Measurements from ENCODE around the gene CRTAC1. TPM values are rescaled to one million over a fixed set of nuclear protein-coding genes. Genes with fewer than 3 reads are reported as not detected.

Gene CRTAC1
- total and polyA plus RNA-seq, 10 donors = 0.17 to 0.74 (median 0.26) TPM; not detected in 5

DNA sequence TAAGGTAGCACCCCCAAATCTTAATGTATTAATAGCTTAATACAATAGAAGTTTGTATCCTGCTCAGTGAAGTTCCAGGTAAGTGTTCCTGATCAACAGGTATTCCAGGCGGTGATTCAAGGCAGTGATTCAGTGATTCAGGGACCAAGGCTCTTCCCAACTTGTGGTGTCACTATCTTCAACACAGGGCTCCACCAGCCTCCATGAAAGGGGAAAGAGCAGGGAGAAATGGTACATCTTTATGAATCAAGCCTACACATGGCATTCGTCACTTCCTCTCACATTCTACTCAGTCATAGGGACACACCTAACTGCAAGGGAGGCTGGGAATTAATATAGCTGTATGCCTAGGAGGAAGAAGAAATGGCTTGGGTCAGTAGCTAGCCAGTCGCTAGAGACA is 175.7 kb downstream of the CRTAC1 start:
- Histone ChIP-seq H3K27ac (no peak overlapping the region), H3K27me3 (replicated peaks in 1 of 7) (peaks cover 0 to 62% (median 27%) of the 10 kb centered on the region in 7 donors), H3K4me3 (no peak overlapping the region), H3K36me3 (no peaks in the 10 kb centered on the region), H3K4me1 (peaks cover 4 to 23% (median 11%) of the 10 kb centered on the region in 6 donors), H3K9me3 (no peaks in the 10 kb centered on the region)
- DNase-seq = no peak
- TF ChIP-seq POLR2AphosphoS5 (IDR thresholded peaks at IDR 0.05) (no peak), CTCF (IDR thresholded peaks at IDR 0.05 in 8 of 11, conservative IDR thresholded peaks at IDR 0.05 in 3 of 11) (no peak), POLR2A (IDR thresholded peaks at IDR 0.05) (no peak)
- intact Hi-C loops (cut with DNase I; ENCODE audit: low total_unique reads) = no loop called here
- WGBS, 5 donors = 85 to 91% (median 89%) methylated on average over 3 of the region's 3 CpGs

GRCh38 chr10:97852840-97853405 is 177.5 kb downstream of the CRTAC1 start:
- 72 to 96% (median 87%) methylated on average over 4 of the region's 4 CpGs for WGBS, 5 donors
- no peak overlapping the region for H3K4me3 ChIP-seq
- H3K4me1 ChIP-seq = peaks cover 4 to 34% (median 16%) of the 10 kb centered on the region in 6 donors
- peaks cover 0 to 73% (median 22%) of the 10 kb centered on the region in 7 donors for H3K27me3 ChIP-seq (replicated peaks in 1 of 7)
- TF ChIP-seq POLR2AphosphoS5 (IDR thresholded peaks at IDR 0.05) = no peak
- no peak for TF ChIP-seq POLR2A (IDR thresholded peaks at IDR 0.05)
- no peak for TF ChIP-seq CTCF (IDR thresholded peaks at IDR 0.05 in 8 of 11, conservative IDR thresholded peaks at IDR 0.05 in 3 of 11)
- no peak for DNase-seq
- no peak overlapping the region for H3K27ac ChIP-seq
- no peaks in the 10 kb centered on the region for H3K9me3 ChIP-seq
- H3K36me3 ChIP-seq = no peaks in the 10 kb centered on the region
- intact Hi-C loops (cut with DNase I; ENCODE audit: low total_unique reads) = no loop called here

DNA sequence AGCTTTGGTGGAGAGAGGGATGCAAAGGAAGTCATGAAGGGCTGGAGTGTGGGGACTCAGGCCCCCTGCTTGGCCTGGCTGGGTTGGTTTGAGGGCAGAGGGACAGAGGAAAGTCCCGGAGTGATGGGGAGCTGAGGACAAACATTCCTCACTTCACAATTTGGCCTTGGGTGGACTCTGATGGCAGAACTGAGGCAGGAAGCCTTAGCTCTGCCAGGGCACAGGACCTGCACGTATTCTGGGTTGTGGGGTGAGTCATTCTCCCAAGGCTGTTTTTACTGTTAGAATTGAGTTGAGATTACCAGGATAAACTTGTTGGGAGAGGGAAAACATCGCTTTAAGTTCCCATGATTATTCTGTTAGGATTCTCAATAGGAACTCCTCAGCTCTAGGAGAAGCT is 178.1 kb downstream of the CRTAC1 start:
- H3K4me3 ChIP-seq = no peak overlapping the region
- peaks cover 0 to 79% (median 22%) of the 10 kb centered on the region in 7 donors for H3K27me3 ChIP-seq (replicated peaks in 1 of 7)
- no peaks in the 10 kb centered on the region for H3K9me3 ChIP-seq
- intact Hi-C loops (cut with DNase I; ENCODE audit: low total_unique reads) = no loop called here
- DNase-seq = peak; percentile 23
- no peaks in the 10 kb centered on the region for H3K36me3 ChIP-seq
- 41 to 63% (median 58%) methylated on average over 3 of the region's 3 CpGs for WGBS, 5 donors
- peaks cover 4 to 34% (median 16%) of the 10 kb centered on the region in 6 donors for H3K4me1 ChIP-seq
- TF ChIP-seq POLR2AphosphoS5 (IDR thresholded peaks at IDR 0.05) = no peak
- no peak for TF ChIP-seq CTCF (IDR thresholded peaks at IDR 0.05 in 8 of 11, conservative IDR thresholded peaks at IDR 0.05 in 3 of 11)
- no peak overlapping the region for H3K27ac ChIP-seq

DNA sequence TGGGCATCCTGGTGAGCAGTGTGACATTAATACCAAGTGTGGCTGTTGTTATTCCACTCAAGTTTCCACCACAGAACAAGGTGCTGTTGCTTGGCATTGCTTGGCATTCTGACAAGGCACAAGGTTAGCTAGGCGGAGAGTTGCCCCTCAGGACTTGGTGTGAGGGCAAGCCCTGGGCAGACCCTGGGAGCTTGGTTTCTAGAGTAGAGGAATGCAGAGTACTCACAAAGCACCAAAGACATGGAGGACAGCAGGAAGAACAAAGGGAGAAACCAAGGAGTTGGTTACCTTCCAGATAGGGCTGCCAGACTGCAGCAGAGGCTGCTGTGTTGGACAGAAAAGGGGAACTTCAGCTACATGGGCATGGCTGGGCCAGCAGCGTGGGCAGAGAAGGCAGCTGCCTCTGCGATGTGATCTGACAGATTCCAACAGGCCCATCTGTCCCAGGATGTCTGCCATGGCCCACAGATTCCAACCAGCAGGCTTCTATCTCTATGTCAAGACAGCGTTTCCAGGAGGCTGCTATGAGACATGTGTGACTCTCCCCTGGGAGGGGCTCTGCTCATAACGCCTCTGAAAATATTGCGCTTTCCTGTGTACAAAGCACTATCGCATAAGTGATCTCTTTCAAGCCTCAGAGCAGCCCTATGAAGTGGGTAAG is 178.9 kb downstream of the CRTAC1 start:
- Histone ChIP-seq H3K27ac (no peak overlapping the region), H3K27me3 (replicated peaks in 1 of 7) (peaks cover 0 to 81% (median 22%) of the 10 kb centered on the region in 7 donors), H3K4me1 (peaks cover 4 to 34% (median 16%) of the 10 kb centered on the region in 6 donors), H3K9me3 (no peaks in the 10 kb centered on the region), H3K36me3 (no peaks in the 10 kb centered on the region), H3K4me3 (no peak overlapping the region)
- 54 to 66% (median 65%) methylated on average over 5 to 7 of the region's 7 CpGs for WGBS, 5 donors
- peak; percentile 52 for DNase-seq
- intact Hi-C loops (cut with DNase I; ENCODE audit: low total_unique reads) = no loop called here
- TF ChIP-seq POLR2A (IDR thresholded peaks at IDR 0.05) = no peak
- TF ChIP-seq CTCF (IDR thresholded peaks at IDR 0.05 in 8 of 11, conservative IDR thresholded peaks at IDR 0.05 in 3 of 11) = no peak
- no peak for TF ChIP-seq POLR2AphosphoS5 (IDR thresholded peaks at IDR 0.05)

Data from spleen (tissue), 11 donors.